Fibroblast of peridontal ligament (primary cell): ENCODE data around the gene PLCB3.

Experiments used
- DNase-seq: peaks from one replicate; pipeline ENCODE4 v3.0.0-alpha.2; 2010; ENCODE audit errors: extremely low read depth

PLCB3 gene

DNA sequence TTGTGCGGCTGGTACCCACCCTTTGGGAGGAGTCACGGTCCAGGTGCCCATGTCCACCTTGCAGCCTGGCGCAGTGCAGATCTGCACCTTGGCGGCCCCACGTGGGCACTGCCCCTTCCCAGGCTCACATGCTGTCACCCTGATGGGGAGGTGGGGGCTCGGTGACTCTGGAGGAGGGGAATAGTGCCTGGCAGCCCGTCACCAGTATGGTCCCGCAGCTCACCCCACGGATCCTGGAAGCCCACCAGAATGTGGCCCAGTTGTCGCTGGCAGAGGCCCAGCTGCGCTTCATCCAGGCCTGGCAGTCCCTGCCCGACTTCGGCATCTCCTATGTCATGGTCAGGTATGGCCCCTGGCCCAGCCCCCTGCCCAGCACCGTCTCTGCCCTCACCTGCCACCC, 30.5 kb upstream of the PLCB3 start:
- DNase-seq, result no peak

GRCh38 chr11:64222651-64223000, 28.7 kb upstream of the PLCB3 start:
- no peak for DNase-seq

GRCh38 chr11:64223001-64223651, 28.2 kb upstream of the PLCB3 start:
- no peak for DNase-seq

GRCh38 chr11:64224151-64224890, 27.0 kb upstream of the PLCB3 start:
- no peak for DNase-seq

GRCh38 chr11:64224891-64225607, 26.3 kb upstream of the PLCB3 start:
- no peak for DNase-seq

GRCh38 chr11:64225608-64226506, 25.5 kb upstream of the PLCB3 start, which contains the start of the genes NUDT22 and TRPT1:
Gene NUDT22 (plus strand): TSS chr11:64226274. CDS start chr11:64226653, 379 bp downstream.
Gene TRPT1 (minus strand): TSS chr11:64226186. CDS start chr11:64225860, 326 bp downstream.
- peak; percentile 64 for DNase-seq

GRCh38 chr11:64226507-64227051, 24.8 kb upstream of the PLCB3 start:
- no peak for DNase-seq

DNA sequence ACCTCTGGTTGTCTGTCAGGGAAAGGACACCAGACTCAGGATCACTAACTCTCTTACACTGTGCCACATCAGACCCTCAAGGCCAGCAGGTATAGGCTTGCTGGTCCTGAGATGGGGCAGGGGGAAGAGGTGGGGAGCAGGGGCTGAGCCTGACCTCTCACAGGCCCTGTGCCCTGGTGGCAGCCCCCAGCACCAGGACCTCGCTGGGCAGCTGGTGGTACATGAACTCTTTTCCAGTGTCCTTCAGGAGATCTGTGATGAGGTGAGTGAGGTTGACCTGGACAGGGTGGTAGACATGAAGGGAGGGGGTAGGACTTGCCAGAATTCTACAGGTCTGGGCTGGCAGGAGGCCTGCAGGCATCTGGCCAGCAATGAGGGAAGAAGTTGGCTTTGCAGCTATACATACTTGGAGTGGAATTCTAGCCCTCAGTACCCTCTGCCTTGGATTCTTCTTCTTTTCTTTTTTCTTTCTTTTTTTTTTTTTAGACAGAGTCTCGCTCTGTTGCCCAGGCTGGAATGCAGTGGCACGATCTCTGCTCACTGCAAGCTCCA, 23.8 kb upstream of the PLCB3 start:
- no peak for DNase-seq

GRCh38 chr11:64229090-64229743, 22.1 kb upstream of the PLCB3 start:
- DNase-seq, result no peak

GRCh38 chr11:64229744-64230170, 21.6 kb upstream of the PLCB3 start:
- DNase-seq, result no peak

DNA sequence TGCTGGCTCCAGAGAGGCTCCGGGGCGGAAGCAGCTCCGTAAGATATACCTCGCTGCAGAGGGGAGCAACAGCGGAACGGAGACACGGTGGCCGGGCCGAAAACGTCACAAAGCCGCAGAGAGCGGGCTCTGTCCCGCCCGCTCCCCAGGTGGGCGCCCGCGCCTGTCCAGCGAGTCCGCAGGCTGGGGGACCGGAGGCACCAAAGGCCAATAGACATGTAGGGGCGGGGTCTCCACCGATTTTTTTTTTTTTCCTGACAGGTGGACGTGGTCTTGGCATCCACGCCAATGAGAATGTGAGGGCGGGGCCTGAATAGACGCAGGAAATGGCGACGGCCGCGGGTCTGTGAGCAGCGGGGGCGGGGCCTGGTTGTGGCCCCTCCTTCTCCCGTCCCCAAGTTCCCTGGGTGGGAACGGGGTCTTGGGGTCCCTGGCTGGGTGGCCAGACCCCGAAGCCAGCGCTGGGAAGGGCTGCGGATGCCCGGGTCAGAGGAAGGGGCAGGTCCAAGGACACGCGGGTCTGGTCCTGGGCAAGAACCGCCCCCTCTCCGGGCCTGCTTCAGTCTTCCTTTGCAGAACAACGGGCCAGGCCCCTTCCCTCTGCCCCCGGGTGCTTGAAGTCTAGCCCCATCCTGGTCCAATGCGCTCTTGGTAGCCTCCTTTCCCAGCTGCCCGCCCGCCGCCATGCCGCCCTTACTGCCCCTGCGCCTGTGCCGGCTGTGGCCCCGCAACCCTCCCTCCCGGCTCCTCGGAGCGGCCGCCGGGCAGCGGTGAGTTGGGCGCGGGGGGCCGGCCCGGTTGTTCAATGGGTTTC, 21.0 kb upstream of the PLCB3 start, which contains the start of gene DNAJC4:
Gene DNAJC4 (plus strand): TSS at position 378 of the 814 bp plus-strand sequence. CDS start 307 bp downstream, at position 685.
- DNase-seq, result peak; percentile 71

DNA sequence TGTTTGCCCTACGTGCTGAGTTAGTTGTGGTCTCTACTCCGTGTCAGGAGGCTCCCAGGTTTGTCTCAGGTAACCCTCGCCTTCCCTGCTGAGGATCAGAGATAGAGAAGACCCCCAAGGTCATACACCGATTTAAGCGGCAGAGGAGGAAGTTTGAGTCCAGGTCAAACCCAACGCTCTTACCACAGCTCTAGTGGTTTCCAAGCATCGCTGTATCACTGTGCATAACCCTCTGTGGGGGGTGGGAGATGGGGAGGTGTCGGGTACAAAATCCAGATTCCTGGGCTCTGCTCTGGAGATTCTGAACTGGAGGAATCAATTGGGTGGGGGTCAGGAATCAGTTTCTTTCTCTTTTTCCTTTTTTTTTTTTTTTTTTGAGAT, 20.4 kb upstream of the PLCB3 start:
- DNase-seq, result no peak

GRCh38 chr11:64231546-64231945, 19.8 kb upstream of the PLCB3 start:
- no peak for DNase-seq

DNA sequence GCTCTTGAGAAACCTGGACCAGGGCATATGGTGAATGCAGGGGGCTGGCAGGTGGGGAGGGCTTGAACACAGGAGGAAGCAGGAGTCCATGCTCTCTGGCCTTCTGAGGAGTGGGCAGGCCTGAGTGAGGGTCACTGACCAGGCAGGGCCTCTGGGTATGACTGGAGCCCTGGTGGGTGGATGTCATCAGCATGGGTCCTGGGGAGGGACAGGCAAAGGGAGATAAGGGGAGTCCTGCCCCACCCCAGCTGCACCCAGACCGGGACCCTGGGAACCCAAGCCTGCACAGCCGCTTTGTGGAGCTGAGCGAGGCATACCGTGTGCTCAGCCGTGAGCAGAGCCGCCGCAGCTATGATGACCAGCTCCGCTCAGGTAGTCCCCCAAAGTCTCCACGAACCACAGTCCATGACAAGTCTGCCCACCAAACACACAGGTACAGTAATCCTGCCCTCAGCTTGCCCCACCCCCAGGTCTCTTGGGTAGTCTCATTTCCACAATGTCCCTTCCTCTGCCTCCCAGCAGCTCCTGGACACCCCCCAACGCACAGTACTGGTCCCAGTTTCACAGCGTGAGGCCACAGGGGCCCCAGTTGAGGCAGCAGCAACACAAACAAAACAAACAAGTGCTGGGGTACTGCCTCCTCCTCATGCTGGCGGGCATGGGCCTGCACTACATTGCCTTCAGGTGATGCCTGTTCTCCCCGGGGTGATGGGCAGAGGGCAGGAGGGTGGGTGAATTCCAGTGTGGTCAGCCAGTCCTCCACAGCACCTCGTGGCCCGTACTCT, 19.0 kb upstream of the PLCB3 start:
- no peak for DNase-seq

DNA sequence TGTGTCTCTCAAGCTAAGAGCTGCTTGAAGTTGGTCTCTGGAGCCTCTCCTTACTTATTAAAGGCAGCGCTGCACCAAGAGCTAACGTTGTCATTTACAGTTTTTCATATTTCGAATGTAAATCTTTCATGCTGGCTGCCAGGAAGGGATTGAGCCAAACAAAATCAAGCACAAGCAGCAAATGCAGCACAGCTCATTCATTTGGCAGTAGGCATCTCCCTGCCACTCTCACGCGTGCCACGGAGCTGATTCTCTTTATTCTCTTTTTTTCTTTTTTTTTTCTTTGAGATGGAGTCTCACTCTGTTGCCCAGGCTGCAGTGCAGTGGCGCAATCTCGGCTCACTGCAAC, 18.4 kb upstream of the PLCB3 start:
- no peak for DNase-seq

DNA sequence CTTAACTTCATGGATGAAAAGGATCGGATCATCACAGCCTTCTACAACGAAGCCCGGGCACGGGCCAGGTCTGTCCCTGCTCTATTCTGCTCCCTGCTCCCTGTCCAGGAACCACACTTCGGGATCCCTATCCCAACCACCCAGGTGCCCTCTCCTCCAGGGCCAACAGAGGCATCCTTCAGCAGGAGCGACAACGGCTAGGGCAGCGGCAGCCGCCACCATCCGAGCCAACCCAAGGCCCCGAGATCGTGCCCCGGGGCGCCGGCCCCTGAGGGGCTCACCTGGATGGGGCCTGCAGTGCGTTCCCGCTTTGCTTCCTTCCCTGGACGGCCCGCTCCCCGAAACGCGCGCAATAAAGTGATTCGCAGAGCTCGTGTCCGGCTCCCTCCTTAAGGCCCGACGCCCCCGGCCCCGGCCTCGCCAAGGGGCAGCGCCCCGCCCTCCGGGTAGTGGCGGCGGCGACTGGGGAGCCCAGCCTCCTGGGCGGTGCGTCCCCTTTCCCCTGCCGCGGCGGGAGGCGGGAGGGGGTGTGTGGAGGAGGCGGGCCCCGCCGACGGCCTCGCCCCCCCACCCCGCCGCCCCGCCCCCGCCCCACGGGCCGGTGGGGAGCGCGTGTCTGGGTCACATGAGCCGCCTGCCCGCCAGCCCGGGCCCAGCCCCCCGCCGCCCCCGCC, 17.3 kb upstream of the PLCB3 start, which contains the start of gene VEGFB:
Gene VEGFB (plus strand): TSS at position 672 of the 674 bp plus-strand sequence. CDS start 250 bp downstream, outside the sequence.
- DNase-seq, result no peak

DNA sequence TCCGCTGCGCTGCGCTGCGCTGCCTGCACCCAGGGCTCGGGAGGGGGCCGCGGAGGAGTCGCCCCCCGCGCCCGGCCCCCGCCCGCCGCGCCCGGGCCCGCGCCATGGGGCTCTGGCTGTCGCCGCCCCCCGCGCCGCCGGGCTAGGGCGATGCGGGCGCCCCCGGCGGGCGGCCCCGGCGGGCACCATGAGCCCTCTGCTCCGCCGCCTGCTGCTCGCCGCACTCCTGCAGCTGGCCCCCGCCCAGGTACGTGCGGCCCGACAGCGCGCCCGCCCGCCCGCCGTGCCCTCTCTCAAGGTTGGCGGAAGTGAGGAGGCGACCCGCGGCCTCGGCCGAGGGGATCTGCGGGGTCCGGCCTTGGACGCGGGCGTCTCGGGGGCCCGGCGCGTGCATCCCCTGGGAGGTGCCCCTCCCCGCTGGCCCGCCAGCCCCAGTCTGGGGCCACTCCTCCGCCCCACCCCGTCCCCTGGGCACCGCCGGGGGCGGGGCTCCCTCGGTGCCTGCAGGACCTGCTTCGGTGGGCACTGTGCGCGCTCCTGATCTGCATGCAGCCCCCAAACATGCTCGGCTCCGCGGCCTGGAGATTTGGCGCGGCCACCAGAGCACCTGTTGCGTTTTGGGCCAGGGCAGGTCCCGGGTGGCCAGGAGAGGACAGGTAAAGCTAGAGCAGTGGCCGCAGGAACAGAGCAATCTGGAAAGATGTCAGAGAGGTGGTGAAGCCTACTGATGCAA, 16.5 kb upstream of the PLCB3 start:
- no peak for DNase-seq
